HepG2 (cell line): Measurements from ENCODE around the gene AHCYL1. TPM values are rescaled to one million over a fixed set of nuclear protein-coding genes. Genes with fewer than 3 reads are reported as not detected.

Experiments used
- CEBPB ChIP-seq: IDR thresholded peaks from 2 replicates; pipeline ENCODE4 v1.6.1; 2011; ENCODE audit warnings: low read depth, low read length, improper control_type of control experiment, borderline replicate concordance
- ETS1 ChIP-seq: sonication (generic); formaldehyde crosslinking; IDR thresholded peaks from 2 replicates; pipeline ENCODE4 v1.4.0; 2020; ENCODE audit warnings: missing genetic modification reagents
- ETV6 ChIP-seq: sonication (generic); formaldehyde crosslinking; conservative IDR thresholded peaks from 2 replicates; pipeline ENCODE4 v1.4.0; 2020; ENCODE audit warnings: missing genetic modification reagents
- FLYWCH1 ChIP-seq: sonication (generic); formaldehyde crosslinking; IDR thresholded peaks from 2 replicates; pipeline ENCODE4 v1.8.1; 2023; ENCODE audit warnings: mild to moderate bottlenecking, missing genetic modification reagents
- FOXJ3 ChIP-seq: sonication (generic); formaldehyde crosslinking; IDR thresholded peaks from 2 replicates; pipeline ENCODE4 v1.4.0; 2020; ENCODE audit warnings: missing genetic modification reagents, mild to moderate bottlenecking, borderline replicate concordance
- NFIC ChIP-seq: IDR thresholded peaks from 2 replicates; pipeline ENCODE4 v1.6.1; 2012; ENCODE audit warnings: mild to moderate bottlenecking, low read length, inconsistent platforms
- PBX2 ChIP-seq: IDR thresholded peaks from 2 replicates; pipeline ENCODE4 v1.6.1; 2016; ENCODE audit warnings: control low read depth
- PRDM10 ChIP-seq: sonication (generic); formaldehyde crosslinking; IDR thresholded peaks from 2 replicates; pipeline ENCODE4 v1.4.0; 2020; ENCODE audit warnings: low read depth, missing genetic modification reagents
- PRPF4 ChIP-seq: fragments of 200-400 bp; formaldehyde crosslinking; IDR thresholded peaks from 2 replicates; pipeline ENCODE4 v1.6.1; 2016; ENCODE audit warnings: low read length, low read depth; ENCODE audit not compliant: poor library complexity, severe bottlenecking
- RXRA ChIP-seq: sonication (generic); formaldehyde crosslinking; IDR thresholded peaks from 2 replicates; pipeline ENCODE4 v1.5.1; 2020; ENCODE audit warnings: missing genetic modification reagents
- SP5 ChIP-seq: IDR thresholded peaks from 2 replicates; pipeline ENCODE4 v1.6.1; 2016; ENCODE audit warnings: low read depth, borderline replicate concordance
- ZBED4 ChIP-seq: sonication (generic); formaldehyde crosslinking; IDR thresholded peaks from 2 replicates; pipeline ENCODE4 v1.4.0; 2020; ENCODE audit warnings: missing genetic modification reagents, borderline replicate concordance
- ZBTB34 ChIP-seq: sonication (generic); formaldehyde crosslinking; IDR thresholded peaks from 2 replicates; pipeline ENCODE4 v1.8.0; 2022; ENCODE audit warnings: mild to moderate bottlenecking, missing genetic modification reagents
- ZBTB44 ChIP-seq: sonication (generic); formaldehyde crosslinking; IDR thresholded peaks from 2 replicates; pipeline ENCODE4 v1.4.0; 2020; ENCODE audit warnings: missing genetic modification reagents
- ZNF253 ChIP-seq: sonication (generic); formaldehyde crosslinking; IDR thresholded peaks from 2 replicates; pipeline ENCODE4 v1.8.0; 2022; ENCODE audit warnings: mild to moderate bottlenecking, missing genetic modification reagents, borderline replicate concordance
- ZNF761 ChIP-seq: sonication (generic); formaldehyde crosslinking; conservative IDR thresholded peaks from 2 replicates; pipeline ENCODE4 v1.4.0; 2020; ENCODE audit warnings: mild to moderate bottlenecking, missing genetic modification reagents
- polyA plus RNA-seq, 8 experiments: library from polyadenylated mRNA; depleted of rRNA in 3 of 8; stranded (reverse) in 7 of 8; unstranded in 1 of 8; fragments of >200 nt; fragmentation: Illumina TruSeq in 4 of 8; extraction: Trizol in 4 of 8; gene quantifications; 2 replicates each; pipeline versions ENCODE4 v1.2.1 to v1.2.3, GENCODE V29; 2011 to 2016; ENCODE audit warnings: low read depth in 4 of 8, missing spikeins in 1 of 8, mixed read lengths in 1 of 8; ENCODE audit not compliant: insufficient read depth in 1 of 8
- total RNA-seq, 5 experiments: library from RNA; depleted of rRNA; stranded (reverse); fragments of >200 nt; fragmentation: Illumina TruSeq; extraction: Trizol; gene quantifications; 2 replicates each; pipeline ENCODE4 v1.2.3, GENCODE V29; 2016; ENCODE audit warnings: low read depth in 1 of 5

The AHCYL1 gene
- total and polyA plus RNA-seq, 2 of the 13 experiments (the other 11 are each of a cell fraction or from before 2014, with no cell fraction given): 40.9 to 76.3 TPM

- TF ChIP-seq ZBTB34 (CRISPR knock-in tag): no peak
- TF ChIP-seq ETV6 (CRISPR knock-in tag): no peak
- TF ChIP-seq RXRA (CRISPR knock-in tag): no peak
- TF ChIP-seq PRPF4: no peak
- TF ChIP-seq FOXJ3 (CRISPR knock-in tag): peak; percentile 64; the same call in 1 of the 2 replicates
- TF ChIP-seq PRDM10 (CRISPR knock-in tag): no peak
- TF ChIP-seq NFIC: peak; percentile 88
- TF ChIP-seq ZBTB44 (CRISPR knock-in tag): no peak
- no peak for TF ChIP-seq ZNF761
- no peak for TF ChIP-seq ETS1 (CRISPR knock-in tag)
- no peak for TF ChIP-seq ZBED4 (CRISPR knock-in tag)
- peak; percentile 70; the same call in 1 of the 2 replicates for TF ChIP-seq CEBPB
- no peak for TF ChIP-seq FLYWCH1
- TF ChIP-seq SP5: peak; percentile 52; the same call in 1 of the 2 replicates
- TF ChIP-seq ZNF253 (CRISPR knock-in tag): no peak
- no peak for TF ChIP-seq PBX2 (CRISPR knock-in tag)
Observed at GRCh38 chr1:109948285-109948630, 36.3 kb upstream of the AHCYL1 start (continued).
